ENCODE measurements around the gene CARM1.
"Not testable (repeated sequence)": the region's sequence is repeated elsewhere in the genome, so short reads cannot be mapped to it uniquely, and the experiment has no call there.

The CARM1 gene

DNA sequence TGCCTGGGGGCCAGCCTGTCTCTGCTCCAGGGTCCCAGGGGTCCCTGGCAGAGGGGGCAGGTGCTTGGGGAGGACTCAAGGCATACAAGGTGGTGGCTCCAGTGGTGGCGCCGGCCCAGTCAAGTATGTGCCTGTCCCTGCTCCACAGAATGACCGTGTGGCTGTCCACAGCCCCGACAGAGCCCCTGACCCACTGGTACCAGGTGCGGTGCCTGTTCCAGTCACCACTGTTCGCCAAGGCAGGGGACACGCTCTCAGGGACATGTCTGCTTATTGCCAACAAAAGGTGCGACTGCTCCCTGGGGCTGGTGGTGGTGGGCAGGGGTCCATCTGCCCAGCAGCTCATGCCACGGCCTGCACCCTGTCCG, 48.9 kb downstream of the CARM1 start:
- DNase-seq (ENCODE audit: low read depth, low spot score): no peak
- no peak overlapping the region for H3K4me3 ChIP-seq (ENCODE audit: low read length)

- no peak overlapping the region for H3K4me3 ChIP-seq (ENCODE audit: low read length)
- DNase-seq (ENCODE audit: low read depth, low spot score): no peak
Measured at GRCh38 chr19:10920781-10921180, 49.4 kb downstream of the CARM1 start.

- DNase-seq (ENCODE audit: low read depth, low spot score): no peak
Measured at GRCh38 chr19:10921199-10921909, 50.0 kb downstream of the CARM1 start.

GRCh38 chr19:10921910-10922637, 50.7 kb downstream of the CARM1 start:
- no peak for DNase-seq (ENCODE audit: low read depth, low spot score)
- no peak overlapping the region for H3K4me3 ChIP-seq (ENCODE audit: low read length)

More at GRCh38 chr19:10921199-10921909, 50.0 kb downstream of the CARM1 start:
- no peak overlapping the region for H3K4me3 ChIP-seq (ENCODE audit: low read length)

DNA sequence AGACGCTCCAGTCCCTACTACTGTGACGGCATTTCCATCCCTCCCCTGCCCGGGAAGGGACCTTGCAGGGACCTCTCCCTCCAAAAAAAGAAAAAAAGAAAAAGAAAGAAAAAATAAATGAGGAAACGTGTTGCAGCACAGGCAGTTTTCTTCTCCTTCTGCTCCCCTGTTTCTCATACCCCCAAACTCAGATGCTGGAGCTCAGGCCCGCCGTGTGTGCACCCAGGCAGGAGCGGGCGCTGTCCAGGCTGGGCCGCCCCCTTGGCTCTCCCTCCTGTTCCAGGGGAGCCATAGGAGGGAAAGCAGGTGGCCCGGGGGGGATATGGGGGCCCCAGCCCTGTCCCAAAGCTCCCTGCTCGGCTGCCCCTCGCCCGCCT, 51.3 kb downstream of the CARM1 start:
- DNase-seq (ENCODE audit: low read depth, low spot score): no peak
- no peak overlapping the region for H3K4me3 ChIP-seq (ENCODE audit: low read length)

GRCh38 chr19:10923260-10924112, 52.1 kb downstream of the CARM1 start:
- H3K4me3 ChIP-seq (ENCODE audit: low read length): no peak overlapping the region
- DNase-seq (ENCODE audit: low read depth, low spot score): no peak

GRCh38 chr19:10924597-10924996, 53.2 kb downstream of the CARM1 start:
- no peak overlapping the region for H3K4me3 ChIP-seq (ENCODE audit: low read length)
- no peak for DNase-seq (ENCODE audit: low read depth, low spot score)

DNA sequence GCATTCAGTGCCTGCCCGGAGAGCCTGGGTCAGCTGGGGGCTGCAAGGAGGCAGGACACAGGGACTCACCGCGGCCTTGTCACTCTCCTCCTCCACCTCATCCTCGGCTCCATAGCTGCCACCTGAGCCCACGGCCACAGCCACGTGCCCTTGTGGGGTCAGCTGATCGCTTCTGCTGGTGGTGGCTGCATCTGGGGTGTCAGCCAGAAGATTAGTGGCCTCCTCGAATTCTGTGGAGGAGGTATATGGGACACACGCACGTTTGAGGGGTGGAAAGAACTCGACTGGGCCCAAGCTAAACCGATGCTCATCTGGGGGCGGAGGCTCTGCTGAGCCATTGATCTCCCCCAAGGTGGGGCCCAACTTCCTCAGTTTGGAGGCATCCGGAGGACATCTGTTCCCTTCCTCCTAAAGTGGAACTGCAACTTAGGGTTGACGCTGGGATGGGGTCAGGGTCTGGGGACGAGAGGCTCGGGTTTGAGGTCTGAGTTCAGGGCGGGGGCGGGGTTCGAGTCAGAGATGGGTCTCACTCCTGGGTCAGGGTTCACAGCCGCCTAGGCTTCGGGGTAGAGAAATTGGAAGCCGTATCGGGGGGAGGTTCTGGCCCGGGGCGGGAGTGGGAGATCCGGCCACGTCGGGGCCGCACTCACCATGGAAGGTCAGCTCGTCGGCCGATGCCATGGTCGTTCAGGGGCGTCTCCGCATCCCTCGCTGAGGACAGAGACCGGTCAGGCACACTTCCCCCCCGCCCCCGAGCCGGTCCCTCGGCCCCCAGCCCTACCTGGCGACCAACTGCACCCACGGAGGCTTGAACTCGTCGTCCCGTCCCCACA, 56.6 kb downstream of the CARM1 start:
- peak overlapping the region; percentile 82 for H3K4me3 ChIP-seq (ENCODE audit: low read length)
- DNase-seq (ENCODE audit: low read depth, low spot score): no peak

GRCh38 chr19:10928563-10929401, 57.4 kb downstream of the CARM1 start, which contains the start of the genes TIMM29 and YIPF2:
Gene TIMM29 (plus strand): TSS chr19:10928811. CDS start chr19:10928823, 12 bp downstream.
Gene YIPF2 (minus strand): TSS chr19:10928639. CDS start chr19:10928410, 229 bp downstream.
- DNase-seq (ENCODE audit: low read depth, low spot score): peak; percentile 98
- peak within 1 kb of the TSS; percentile 82 for H3K4me3 ChIP-seq (ENCODE audit: low read length)

DNA sequence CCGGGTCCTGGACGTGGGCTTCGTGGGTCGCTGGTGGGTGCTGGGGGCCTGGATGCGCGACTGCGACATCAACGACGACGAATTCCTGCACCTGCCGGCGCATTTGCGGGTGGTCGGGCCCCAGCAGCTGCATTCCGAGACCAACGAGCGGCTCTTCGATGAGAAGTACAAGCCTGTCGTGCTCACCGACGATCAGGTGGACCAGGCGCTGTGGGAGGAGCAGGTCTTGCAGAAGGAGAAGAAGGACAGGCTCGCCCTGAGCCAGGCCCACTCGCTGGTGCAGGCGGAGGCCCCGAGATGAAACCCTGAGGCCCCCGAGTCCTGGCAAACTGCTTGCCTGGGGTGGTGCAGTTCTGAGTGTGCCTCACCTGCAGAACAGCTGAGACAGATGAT, 58.0 kb downstream of the CARM1 start:
- DNase-seq (ENCODE audit: low read depth, low spot score): no peak
- H3K4me3 ChIP-seq (ENCODE audit: low read length): peak overlapping the region; percentile 82

DNA sequence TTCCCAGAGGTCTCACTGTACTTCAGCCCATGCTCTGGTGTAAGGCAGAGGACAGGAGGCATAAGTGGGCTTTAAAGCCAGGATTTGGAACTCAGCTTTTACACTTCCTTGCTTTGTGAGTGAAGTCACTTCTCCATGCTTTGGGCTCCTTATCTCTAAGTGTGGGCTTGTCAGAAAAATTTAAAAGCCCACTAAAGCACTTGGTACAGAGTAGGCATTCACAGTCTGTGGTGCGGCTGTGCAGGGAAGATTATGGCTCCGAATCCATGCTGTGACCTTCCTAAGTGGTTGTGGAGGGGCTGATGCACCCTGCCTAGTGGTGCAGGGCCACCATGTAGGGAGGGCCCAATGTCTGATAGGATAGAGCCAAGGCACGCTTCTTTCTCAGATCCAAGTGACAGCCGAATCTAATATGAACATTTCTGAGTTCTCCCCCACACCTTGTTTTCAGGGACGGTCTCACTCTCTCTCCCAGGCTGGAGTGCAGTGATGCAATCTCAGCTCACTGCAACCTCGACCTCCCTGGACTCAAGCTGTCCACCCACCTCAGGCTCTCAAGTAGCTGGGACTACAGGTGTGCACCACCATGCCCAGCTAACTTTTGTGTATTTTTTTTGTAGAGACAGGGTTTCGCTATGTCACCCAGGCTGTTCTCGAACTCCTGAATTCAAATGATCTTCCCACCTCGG, 64.2 kb downstream of the CARM1 start:
- DNase-seq (ENCODE audit: low read depth, low spot score): no peak

DNA sequence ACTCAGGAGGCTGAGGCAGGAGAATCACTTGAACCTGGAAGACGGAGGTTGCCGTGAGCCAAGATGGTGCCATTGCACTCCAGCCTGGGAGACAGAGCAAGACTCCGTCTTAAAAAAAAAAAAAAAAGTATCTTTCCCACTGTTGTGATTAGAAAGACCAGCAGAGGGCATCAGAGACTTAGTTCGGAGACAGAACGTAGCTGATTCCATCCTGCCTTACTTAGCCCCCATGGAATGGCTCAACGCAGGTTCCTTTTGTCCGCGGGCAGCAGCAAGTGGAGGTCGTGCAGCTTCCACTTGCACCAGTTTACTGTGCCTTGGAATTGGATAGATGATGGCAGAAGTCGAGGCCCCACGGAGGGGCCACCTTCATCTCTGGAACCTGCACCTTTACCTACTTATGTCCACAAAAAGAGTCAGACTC, 65.3 kb downstream of the CARM1 start:
- DNase-seq (ENCODE audit: low read depth, low spot score): peak; percentile 79
- H3K4me3 ChIP-seq (ENCODE audit: low read length): no peak overlapping the region

More for the DNA sequence above, 64.2 kb downstream of the CARM1 start:
- H3K4me3 ChIP-seq (ENCODE audit: low read length): no peak overlapping the region

GRCh38 chr19:10941649-10942048, 70.3 kb downstream of the CARM1 start:
- DNase-seq (ENCODE audit: low read depth, low spot score); H3K4me3 ChIP-seq (ENCODE audit: low read length): not testable (repeated sequence)

DNA sequence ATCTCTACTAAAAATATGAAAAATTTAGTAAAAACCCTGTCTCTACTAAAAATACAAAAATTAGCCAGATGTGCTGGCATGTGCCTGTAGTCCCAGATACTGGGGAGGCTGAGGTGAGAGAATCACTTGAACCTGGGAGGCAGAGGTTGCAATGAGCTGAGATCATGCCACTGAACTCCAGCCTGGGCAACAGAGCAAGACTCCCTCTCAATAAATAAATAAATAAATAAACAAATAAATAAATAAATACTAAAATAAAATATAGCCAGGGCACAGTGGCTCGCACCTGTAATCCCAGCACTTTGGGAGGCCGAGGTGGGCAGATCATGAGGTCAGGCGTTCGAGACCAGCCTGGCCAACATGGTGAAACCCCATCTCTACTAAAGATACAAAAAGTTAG, 72.1 kb downstream of the CARM1 start:
- DNase-seq (ENCODE audit: low read depth, low spot score); H3K4me3 ChIP-seq (ENCODE audit: low read length): not testable (repeated sequence)

- DNase-seq (ENCODE audit: low read depth, low spot score): no peak
- H3K4me3 ChIP-seq (ENCODE audit: low read length): no peak overlapping the region
Measured at GRCh38 chr19:10945264-10945663, 73.9 kb downstream of the CARM1 start.

DNA sequence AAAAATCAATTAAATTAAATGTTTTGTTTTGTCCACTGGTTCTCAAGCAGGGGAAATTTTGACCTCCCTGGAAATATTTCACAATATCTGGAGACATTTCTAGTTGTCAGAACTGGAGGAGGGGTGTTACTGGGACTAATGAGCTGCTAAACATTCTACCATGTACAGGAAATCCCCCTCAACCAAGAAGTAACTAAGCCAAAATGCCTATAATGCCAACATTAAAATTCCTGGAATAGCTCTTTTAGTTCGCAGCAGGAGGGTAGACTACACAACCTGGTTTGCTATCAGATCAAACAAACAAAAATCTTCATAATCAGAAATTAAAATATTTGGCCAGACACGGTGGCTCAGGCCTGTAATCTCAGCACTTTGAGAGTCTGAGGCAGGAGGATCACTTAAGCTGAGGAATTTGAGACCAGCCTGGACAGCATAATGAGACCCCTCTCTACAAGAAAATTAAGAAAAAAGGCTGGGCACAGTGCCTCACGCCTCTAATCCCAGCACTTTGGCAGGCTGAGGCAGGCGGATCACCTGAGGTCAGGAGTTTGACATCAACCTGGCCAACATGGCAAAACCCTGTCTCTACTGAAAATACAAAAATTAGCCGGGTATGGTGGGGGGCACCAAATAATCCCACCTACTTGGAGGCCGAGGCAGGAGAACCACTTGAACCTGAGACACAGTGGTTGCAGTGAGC, 75.8 kb downstream of the CARM1 start:
- no peak overlapping the region for H3K4me3 ChIP-seq (ENCODE audit: low read length)

GRCh38 chr19:10952809-10953208, 81.5 kb downstream of the CARM1 start:
- H3K4me3 ChIP-seq (ENCODE audit: low read length): no peak overlapping the region
- DNase-seq (ENCODE audit: low read depth, low spot score): no peak

More for the DNA sequence above, 75.8 kb downstream of the CARM1 start:
- no peak for DNase-seq (ENCODE audit: low read depth, low spot score)
